Smooth muscle cell (in vitro differentiated cells): Measurements from ENCODE around the gene TLCD2. TPM values are rescaled to one million over a fixed set of nuclear protein-coding genes. Genes with fewer than 3 reads are reported as not detected.
"Not testable (repeated sequence)": the region's sequence is repeated elsewhere in the genome, so short reads cannot be mapped to it uniquely, and the experiment has no call there.

ENCODE experiments used
- DNase-seq: peaks from one replicate; lab custom pipeline; 2025; ENCODE audit not compliant: unreplicated experiment; lab: John Stamatoyannopoulos, UW
- H2AFZ ChIP-seq: fragments of 200-600 bp; sonication (generic); 2 replicates; pipeline ENCODE4 v1.6.0; 2016; ENCODE audit warnings: antibody characterized with exemption, low read depth, mild to moderate bottlenecking
- H3F3A ChIP-seq: fragments of 200-600 bp; sonication (generic); 2 replicates; pipeline ENCODE4 v1.6.0; 2017; ENCODE audit warnings: antibody characterized with exemption, low read depth
- H3K27ac ChIP-seq: fragments of 200-600 bp; sonication (generic); 2 replicates; pipeline ENCODE4 v1.5.1; 2016; ENCODE audit warnings: low read depth, mild to moderate bottlenecking
- H3K27me3 ChIP-seq: fragments of 200-600 bp; sonication (generic); 2 replicates; pipeline ENCODE4 v1.6.1; 2016; ENCODE audit warnings: low read depth, mild to moderate bottlenecking
- H3K36me3 ChIP-seq: fragments of 200-600 bp; sonication (generic); 2 replicates; pipeline ENCODE4 v1.5.1; 2016; ENCODE audit warnings: low read depth
- H3K4me1 ChIP-seq: fragments of 200-600 bp; sonication (generic); 2 replicates; pipeline ENCODE4 v1.5.1; 2016; ENCODE audit warnings: low read depth
- H3K4me2 ChIP-seq: fragments of 200-600 bp; sonication (generic); 2 replicates; pipeline ENCODE4 v1.6.0; 2016; ENCODE audit warnings: mild to moderate bottlenecking
- H3K4me3 ChIP-seq: fragments of 200-600 bp; sonication (generic); 2 replicates; pipeline ENCODE4 v1.5.1; 2016; ENCODE audit warnings: mild to moderate bottlenecking
- H3K79me2 ChIP-seq: fragments of 200-600 bp; sonication (generic); 2 replicates; pipeline ENCODE4 v1.6.0; 2016; ENCODE audit warnings: low read depth, mild to moderate bottlenecking
- H3K9ac ChIP-seq: fragments of 200-600 bp; sonication (generic); 2 replicates; pipeline ENCODE4 v1.6.0; 2016; ENCODE audit warnings: low read depth
- H3K9me3 ChIP-seq: fragments of 200-600 bp; sonication (generic); replicated peaks from 2 replicates; pipeline ENCODE4 v1.5.1; 2016; ENCODE audit warnings: low read depth
- H4K20me1 ChIP-seq: fragments of 200-600 bp; sonication (generic); 2 replicates; pipeline ENCODE4 v1.6.0; 2016; ENCODE audit warnings: low read depth
- CTCF ChIP-seq: fragments of 200-600 bp; sonication (generic); IDR thresholded peaks from 2 replicates; pipeline ENCODE4 v1.5.1; 2017; ENCODE audit warnings: borderline replicate concordance, mild to moderate bottlenecking, antibody characterized with exemption; ENCODE audit not compliant: insufficient read depth, poor library complexity, severe bottlenecking
- WGBS: methylation state at CpG from one replicate; pipeline ENCODE4 v1.1.7; 2016; ENCODE audit warnings: low lambda C conversion rate; 5-methylcytosine and 5-hydroxymethylcytosine counted together
- polyA plus RNA-seq: library from polyadenylated mRNA; unstranded; fragments of >200 nt; fragmentation: Nextera tagmentation; extraction: Ambion mirVana; gene quantifications from 2 replicates; pipeline ENCODE4 v1.2.1, GENCODE V29; 2016
- total RNA-seq: library from RNA; depleted of rRNA; stranded (reverse); fragments of >200 nt; gene quantifications from 2 replicates; pipeline ENCODE4 v1.2.3, GENCODE V29; 2014

TLCD2 gene
- total and polyA plus RNA-seq, 2 experiments from 2014 or later, result 1.9 to 2.5 TPM

DNA sequence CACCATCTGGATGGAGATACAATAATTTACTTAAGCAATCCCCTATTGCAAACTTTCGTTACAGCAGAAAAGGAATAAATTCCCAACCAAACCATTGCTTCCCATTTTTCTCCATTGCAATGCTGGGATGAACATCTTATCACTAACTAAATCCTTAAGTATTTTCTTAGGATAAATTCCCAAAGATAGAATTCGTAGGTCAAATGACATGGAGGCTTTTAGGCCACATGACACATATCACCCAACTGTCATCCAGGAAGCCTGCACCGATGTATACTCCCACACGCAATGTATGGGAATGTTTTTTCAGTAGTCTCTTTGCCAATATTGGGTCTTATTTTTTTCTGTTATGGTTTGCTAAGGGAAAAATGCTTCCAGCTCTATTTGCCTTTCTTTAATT lies 1.6 kb upstream of the TLCD2 start:
- Histone ChIP-seq H3K9ac (peak overlapping the region; percentile 7), H4K20me1 (peaks cover 63% of the 10 kb centered on the region), H3K36me3 (no peaks in the 10 kb centered on the region), H3K79me2 (peaks cover 52% of the 10 kb centered on the region), H2AFZ (no peak overlapping the region), H3K4me1 (peaks cover 25% of the 10 kb centered on the region), H3K9me3 (no peaks in the 10 kb centered on the region), H3K27me3 (no peaks in the 10 kb centered on the region), H3K4me3 (peak overlapping the region; percentile 83), H3K27ac (peak overlapping the region; percentile 99), H3K4me2 (peak overlapping the region; percentile 99), H3F3A (peaks cover 27% of the 10 kb centered on the region)
- WGBS, result 46% methylated on average over 4 of the region's 4 CpGs
- no peak for DNase-seq
- no peak for TF ChIP-seq CTCF

DNA sequence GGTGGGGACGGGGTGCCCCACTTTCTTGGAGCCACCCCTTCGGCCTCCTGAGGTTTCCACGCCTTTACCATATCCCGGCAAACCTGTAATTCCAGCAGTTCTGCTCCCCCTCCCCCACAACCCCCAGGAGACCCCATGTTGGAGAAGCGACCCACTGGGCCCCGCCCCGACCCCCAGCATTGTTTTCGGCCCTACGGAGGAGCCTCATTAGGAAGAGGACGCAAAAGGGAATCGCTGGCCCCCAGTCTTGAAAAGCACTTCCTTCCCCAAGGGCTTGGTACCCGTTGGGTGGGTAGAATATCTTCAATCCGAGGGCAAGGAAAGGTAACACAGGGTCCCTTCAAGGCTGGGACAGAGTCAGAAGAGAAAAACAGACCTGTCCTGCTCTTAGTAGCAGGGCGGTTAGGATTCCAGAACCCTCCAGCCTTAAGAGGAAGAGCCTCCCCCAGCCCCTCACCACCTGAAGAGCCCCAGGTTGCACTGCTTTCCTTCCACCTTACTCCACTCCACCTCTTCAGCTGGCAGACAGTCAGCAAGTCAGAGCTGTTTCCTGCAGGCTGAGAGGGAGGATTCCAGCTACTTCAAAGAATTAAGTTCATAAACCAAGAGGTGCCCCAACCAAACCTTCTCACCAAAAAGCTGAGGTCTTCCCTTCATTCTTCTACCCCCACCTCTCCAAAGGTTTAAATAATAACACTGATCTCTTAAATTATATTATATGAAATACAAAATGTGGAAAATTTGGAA lies 803 bp upstream of the TLCD2 start:
- Histone ChIP-seq H3K4me2 (peak overlapping the region; percentile 99), H3K9ac (peak overlapping the region; percentile 76), H3K9me3 (no peaks in the 10 kb centered on the region), H3K4me3 (peak overlapping the region; percentile 83), H3K27ac (peak overlapping the region; percentile 99), H4K20me1 (peaks cover 63% of the 10 kb centered on the region), H2AFZ (no peak overlapping the region), H3K27me3 (no peaks in the 10 kb centered on the region), H3F3A (peaks cover 27% of the 10 kb centered on the region), H3K4me1 (peaks cover 25% of the 10 kb centered on the region), H3K79me2 (peaks cover 52% of the 10 kb centered on the region), H3K36me3 (no peaks in the 10 kb centered on the region)
- no peak for TF ChIP-seq CTCF
- DNase-seq, result no peak
- WGBS, result 17% methylated on average over 14 of the region's 14 CpGs

DNA sequence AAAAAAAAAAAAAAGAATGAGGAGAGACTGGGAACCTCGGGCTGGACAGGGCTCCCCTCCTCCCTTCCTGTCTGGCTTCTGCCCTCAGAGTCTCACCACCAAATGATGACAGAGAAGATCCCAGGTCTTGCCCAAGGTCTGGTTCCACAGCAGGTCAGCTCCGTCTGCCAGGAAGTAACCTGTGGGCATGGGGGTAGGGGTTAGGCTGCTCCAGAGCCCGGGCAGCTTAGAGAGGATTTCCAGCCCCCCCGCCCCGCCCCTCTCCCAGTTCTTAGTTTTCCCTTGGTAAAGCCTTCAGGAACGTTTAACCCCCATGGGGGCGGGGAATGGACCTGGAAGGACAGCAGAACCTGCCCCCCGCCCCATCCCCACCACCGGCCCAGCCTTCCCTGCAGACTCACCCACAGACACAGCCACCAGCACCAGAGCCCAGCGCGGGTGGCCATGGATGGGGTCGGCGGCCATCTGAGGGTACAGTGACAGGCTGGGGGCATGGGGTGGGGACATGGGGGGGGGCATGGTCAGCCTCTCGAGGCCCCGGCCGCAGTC lies 700 bp downstream of the TLCD2 start:
- Histone ChIP-seq H4K20me1 (peaks cover 48% of the 10 kb centered on the region), H3K4me2 (peak overlapping the region; percentile 99), H3K9me3 (no peaks in the 10 kb centered on the region), H3K27me3 (no peaks in the 10 kb centered on the region), H3K79me2 (peaks cover 39% of the 10 kb centered on the region), H3K36me3 (no peaks in the 10 kb centered on the region), H3K27ac (no peak overlapping the region), H3K9ac (peak overlapping the region; percentile 76), H3K4me3 (peak overlapping the region; percentile 83), H3K4me1 (peaks cover 25% of the 10 kb centered on the region), H2AFZ (no peak overlapping the region), H3F3A (peaks cover 27% of the 10 kb centered on the region)
- 0% methylated on average over 3 of the region's 16 CpGs for WGBS
- TF ChIP-seq CTCF, result no peak
- DNase-seq, result no peak

GRCh38 chr17:1708791-1709346 lies 1.3 kb downstream of the TLCD2 start:
- not testable (repeated sequence) for H3K27me3 ChIP-seq, H3K4me3 ChIP-seq, H3K4me2 ChIP-seq, H2AFZ ChIP-seq, H3K27ac ChIP-seq, DNase-seq, H3K36me3 ChIP-seq, H3K9ac ChIP-seq, H3K9me3 ChIP-seq
- Histone ChIP-seq H3F3A (peaks cover 22% of the 10 kb centered on the region), H4K20me1 (peaks cover 42% of the 10 kb centered on the region), H3K4me1 (peaks cover 20% of the 10 kb centered on the region), H3K79me2 (peaks cover 33% of the 10 kb centered on the region)
- 93% methylated on average over 10 of the region's 10 CpGs for WGBS
